Liver (tissue), 9 donors: ENCODE data around the gene TMEM178A. TPM values are rescaled to one million over a fixed set of nuclear protein-coding genes. Genes with fewer than 3 reads are reported as not detected.

Experiments used
- DNase-seq: peaks from one replicate; pipeline ENCODE4 v3.0.0-alpha.2; 2017; ENCODE audit warnings: low spot score
- H3K27ac ChIP-seq, 2 donors: one replicate each; pipeline ENCODE4 v1.7.0; 2013; ENCODE audit warnings: inconsistent platforms in 2 of 2, low read length in 2 of 2, control low read depth in 1 of 2, low read depth in 1 of 2, mild to moderate bottlenecking in 1 of 2
- H3K27me3 ChIP-seq, 4 donors: one replicate each; pipeline versions ENCODE4 v1.6.1 to v1.7.0; 2013; ENCODE audit warnings: low read length in 3 of 4, inconsistent platforms in 1 of 4, mild to moderate bottlenecking in 1 of 4, moderate library complexity in 1 of 4; ENCODE audit not compliant: control insufficient read depth in 4 of 4, insufficient read depth in 4 of 4
- H3K36me3 ChIP-seq, 4 donors: one replicate each; pipeline versions ENCODE4 v1.6.1 to v1.7.0; 2013; ENCODE audit warnings: low read length in 3 of 4, mild to moderate bottlenecking in 3 of 4, low read depth in 1 of 4, moderate library complexity in 1 of 4; ENCODE audit not compliant: control insufficient read depth in 4 of 4, insufficient read depth in 3 of 4
- H3K4me1 ChIP-seq, 4 donors: one replicate each; pipeline versions ENCODE4 v1.6.1 to v1.7.0; 2013; ENCODE audit warnings: low read length in 3 of 4, mild to moderate bottlenecking in 3 of 4, moderate library complexity in 1 of 4; ENCODE audit not compliant: control insufficient read depth in 4 of 4, insufficient read depth in 4 of 4
- H3K4me3 ChIP-seq, 3 donors: one replicate each; pipeline versions ENCODE4 v1.6.1 to v1.7.0; 2013; ENCODE audit warnings: low read length in 3 of 3, control low read depth in 1 of 3, low read depth in 1 of 3, mild to moderate bottlenecking in 1 of 3
- H3K9ac ChIP-seq, 2 donors: one replicate each; pipeline ENCODE4 v1.7.0; 2013; ENCODE audit warnings: low read length in 2 of 2, mild to moderate bottlenecking in 2 of 2, moderate library complexity in 2 of 2, control low read depth in 1 of 2, low read depth in 1 of 2
- H3K9me3 ChIP-seq, 4 donors: one replicate each; pipeline versions ENCODE4 v1.6.1 to v1.7.0; 2013; ENCODE audit warnings: low read length in 3 of 4; ENCODE audit not compliant: control insufficient read depth in 4 of 4
- EGR1 ChIP-seq, 2 donors: IDR thresholded peaks; 2 replicates each; pipeline ENCODE4 v1.6.1; 2016 to 2018; ENCODE audit warnings: antibody characterized with exemption in 2 of 2, low read depth in 2 of 2
- FOXA1 ChIP-seq: IDR thresholded peaks from 2 replicates; pipeline ENCODE4 v1.6.1; 2016; ENCODE audit warnings: antibody characterized with exemption
- HNF4A ChIP-seq, 2 donors: conservative IDR thresholded peaks; 2 replicates each; pipeline ENCODE4 v1.6.1; 2016; ENCODE audit warnings: antibody characterized with exemption in 2 of 2, mild to moderate bottlenecking in 2 of 2
- JUND ChIP-seq, 2 donors: IDR thresholded peaks; 2 replicates each; pipeline ENCODE4 v1.6.1; 2016; ENCODE audit warnings: antibody characterized with exemption in 2 of 2
- NR2F2 ChIP-seq: IDR thresholded peaks from 2 replicates; pipeline ENCODE4 v1.6.1; 2016; ENCODE audit warnings: antibody characterized with exemption
- REST ChIP-seq: IDR thresholded peaks from 2 replicates; pipeline ENCODE4 v1.6.1; 2016; ENCODE audit warnings: antibody characterized with exemption, mild to moderate bottlenecking
- TAF1 ChIP-seq: conservative IDR thresholded peaks from 2 replicates; pipeline ENCODE4 v1.6.1; 2016; ENCODE audit warnings: antibody characterized with exemption, mild to moderate bottlenecking
- YY1 ChIP-seq: IDR thresholded peaks from 2 replicates; pipeline ENCODE4 v1.6.1; 2016; ENCODE audit warnings: antibody characterized with exemption, mild to moderate bottlenecking
- WGBS: extraction: QIAGEN DNeasy Blood & Tissue Kit; methylation state at CpG from one replicate; pipeline ENCODE4 v1.1.7; 2013; 5-methylcytosine and 5-hydroxymethylcytosine counted together
- polyA plus RNA-seq, 2 donors: library from polyadenylated mRNA; stranded (reverse) in 1 of 2; unstranded in 1 of 2; fragments of 200-250 nt in 1 of 2; fragments of >200 nt in 1 of 2; fragmentation: Nextera tagmentation in 1 of 2; extraction: Ambion mirVana in 1 of 2; gene quantifications; one replicate each; pipeline versions ENCODE4 v1.2.1 to v1.2.3, GENCODE V29; 2013 to 2015
- total RNA-seq, 2 donors: library from RNA; depleted of rRNA; stranded (reverse); fragments of >200 nt; gene quantifications; one replicate each; pipeline ENCODE4 v1.2.3, GENCODE V29; 2014
- TF ChIP-seq, protein P1 (sequence below): fragments of 150-350 bp; IDR thresholded peaks from 2 replicates; pipeline ENCODE4 v1.5.1; 2017; ENCODE audit warnings: improper control_type of control experiment, low read depth, low read length; ENCODE audit not compliant: missing input control
- donor health status: healthy.
- donor health status: healthy.
- donor health status: healthy.
- donor health status: healthy.
- donor health status: healthy.

Gene TMEM178A
- total and polyA plus RNA-seq, 4 donors, result 0.21 to 0.64 (median 0.49) TPM

GRCh38 chr2:39706312-39706711 is 40.6 kb downstream of the TMEM178A start:
- H3K9ac ChIP-seq, result no peak overlapping the region
- DNase-seq, result no peak
- H3K4me3 ChIP-seq, result no peak overlapping the region
- no peak for TF ChIP-seq EGR1 (IDR thresholded peaks at IDR 0.05; ENCODE audit: low read depth in 2 of 2)
- TF ChIP-seq REST, result no peak
- no peak for TF ChIP-seq FOXA1
- no peak for TF ChIP-seq NR2F2
- TF ChIP-seq JUND (IDR thresholded peaks at IDR 0.05), result no peak
- TF ChIP-seq, protein P1, sequence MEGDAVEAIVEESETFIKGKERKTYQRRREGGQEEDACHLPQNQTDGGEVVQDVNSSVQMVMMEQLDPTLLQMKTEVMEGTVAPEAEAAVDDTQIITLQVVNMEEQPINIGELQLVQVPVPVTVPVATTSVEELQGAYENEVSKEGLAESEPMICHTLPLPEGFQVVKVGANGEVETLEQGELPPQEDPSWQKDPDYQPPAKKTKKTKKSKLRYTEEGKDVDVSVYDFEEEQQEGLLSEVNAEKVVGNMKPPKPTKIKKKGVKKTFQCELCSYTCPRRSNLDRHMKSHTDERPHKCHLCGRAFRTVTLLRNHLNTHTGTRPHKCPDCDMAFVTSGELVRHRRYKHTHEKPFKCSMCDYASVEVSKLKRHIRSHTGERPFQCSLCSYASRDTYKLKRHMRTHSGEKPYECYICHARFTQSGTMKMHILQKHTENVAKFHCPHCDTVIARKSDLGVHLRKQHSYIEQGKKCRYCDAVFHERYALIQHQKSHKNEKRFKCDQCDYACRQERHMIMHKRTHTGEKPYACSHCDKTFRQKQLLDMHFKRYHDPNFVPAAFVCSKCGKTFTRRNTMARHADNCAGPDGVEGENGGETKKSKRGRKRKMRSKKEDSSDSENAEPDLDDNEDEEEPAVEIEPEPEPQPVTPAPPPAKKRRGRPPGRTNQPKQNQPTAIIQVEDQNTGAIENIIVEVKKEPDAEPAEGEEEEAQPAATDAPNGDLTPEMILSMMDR, result no peak
- TF ChIP-seq YY1, result no peak
- TF ChIP-seq TAF1, result no peak
- H3K27me3 ChIP-seq, result no peaks in the 10 kb centered on the region
- peaks cover 0 to 3% (median 1%) of the 10 kb centered on the region in 4 donors for H3K9me3 ChIP-seq
- H3K27ac ChIP-seq, result no peak overlapping the region
- H3K4me1 ChIP-seq, result no peaks in the 10 kb centered on the region
- H3K36me3 ChIP-seq, result no peaks in the 10 kb centered on the region
- 83% methylated on average over 1 of the region's 1 CpG for WGBS

DNA sequence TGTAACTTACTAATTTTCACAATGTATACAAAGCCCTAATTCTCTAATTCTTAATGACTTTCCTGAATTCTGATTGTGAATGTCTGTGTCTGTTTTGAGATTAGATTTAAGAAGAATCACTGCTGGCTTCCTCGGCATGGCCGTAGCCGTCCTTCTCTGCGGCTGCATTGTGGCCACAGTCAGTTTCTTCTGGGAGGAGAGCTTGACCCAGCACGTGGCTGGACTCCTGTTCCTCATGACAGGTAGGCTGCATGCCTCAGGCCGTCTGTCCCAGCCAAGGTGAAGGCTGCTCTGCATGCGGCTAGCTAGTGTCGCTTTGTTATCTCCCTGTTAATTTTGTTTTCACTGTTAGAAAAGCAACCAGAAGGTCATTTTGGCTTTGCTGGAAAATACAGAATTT is 41.2 kb downstream of the TMEM178A start:
- peaks cover 0 to 3% (median 0%) of the 10 kb centered on the region in 4 donors for H3K9me3 ChIP-seq
- DNase-seq, result no peak
- TF ChIP-seq HNF4A (conservative IDR thresholded peaks at IDR 0.05) (no peak), REST (no peak), EGR1 (IDR thresholded peaks at IDR 0.05; ENCODE audit: low read depth in 2 of 2) (no peak)
- H3K27ac ChIP-seq, result no peak overlapping the region
- H3K4me1 ChIP-seq, result no peaks in the 10 kb centered on the region
- no peak overlapping the region for H3K4me3 ChIP-seq
- WGBS, result 95% methylated on average over 8 of the region's 8 CpGs
- no peaks in the 10 kb centered on the region for H3K27me3 ChIP-seq
- no peak overlapping the region for H3K9ac ChIP-seq
- no peaks in the 10 kb centered on the region for H3K36me3 ChIP-seq
